ENCODE data around the gene TSC2. TPM values are rescaled to one million over a fixed set of nuclear protein-coding genes. Genes with fewer than 3 reads are reported as not detected.

TSC2 gene
- total RNA-seq = 183 and 194 TPM in 2 replicates
- long read RNA-seq, partial matches to known transcripts = 16 of 17 reads
- long read RNA-seq, other reads (novel, unspliced or antisense) = 1 of 17 reads

GRCh38 chr16:2047330-2048115 lies at the start of gene TSC2, which contains the start of gene NTHL1:
Gene TSC2 (plus strand): TSS chr16:2047985. CDS start chr16:2048616, 631 bp downstream.
Gene NTHL1 (minus strand): TSS chr16:2047834. CDS start chr16:2047823, 11 bp downstream.
- TF ChIP-seq CTCF (IDR thresholded peaks at IDR 0.05) = peak; percentile 55
- H3K9me3 Mint-ChIP-seq (ENCODE audit: unreplicated experiment) = no peaks in the 10 kb centered on the region
- peaks cover 30% of the 10 kb centered on the region for H3K4me1 Mint-ChIP-seq (ENCODE audit: unreplicated experiment)
- peaks cover 4% of the 10 kb centered on the region for H3K36me3 Mint-ChIP-seq (ENCODE audit: unreplicated experiment)
- peak; percentile 99 for DNase-seq (ENCODE audit: extremely low spot score, unreplicated experiment)
- H3K4me3 Mint-ChIP-seq (ENCODE audit: unreplicated experiment) = peak within 1 kb of the TSS; percentile 89
- peak within 1 kb of the TSS; percentile 85 for H3K27ac Mint-ChIP-seq (ENCODE audit: unreplicated experiment)
- H3K27me3 Mint-ChIP-seq (ENCODE audit: unreplicated experiment) = no peaks in the 10 kb centered on the region

- no peak for DNase-seq (ENCODE audit: extremely low spot score, unreplicated experiment)
- peaks cover 18% of the 10 kb centered on the region for H3K36me3 Mint-ChIP-seq (ENCODE audit: unreplicated experiment)
- no peaks in the 10 kb centered on the region for H3K27me3 Mint-ChIP-seq (ENCODE audit: unreplicated experiment)
- no peak overlapping the region for H3K27ac Mint-ChIP-seq (ENCODE audit: unreplicated experiment)
- no peak for TF ChIP-seq CTCF (IDR thresholded peaks at IDR 0.05)
- H3K4me3 Mint-ChIP-seq (ENCODE audit: unreplicated experiment) = no peak overlapping the region
- H3K9me3 Mint-ChIP-seq (ENCODE audit: unreplicated experiment) = no peaks in the 10 kb centered on the region
- no peaks in the 10 kb centered on the region for H3K4me1 Mint-ChIP-seq (ENCODE audit: unreplicated experiment)
Measured at GRCh38 chr16:1998360-1998835, 49.4 kb upstream of the TSC2 start.

GRCh38 chr16:1998852-1999801 lies 48.7 kb upstream of the TSC2 start:
- Mint-ChIP-seq H3K36me3 (ENCODE audit: unreplicated experiment) (peaks cover 18% of the 10 kb centered on the region), H3K4me1 (ENCODE audit: unreplicated experiment) (peaks cover 3% of the 10 kb centered on the region), H3K4me3 (ENCODE audit: unreplicated experiment) (no peak overlapping the region), H3K27ac (ENCODE audit: unreplicated experiment) (no peak overlapping the region), H3K27me3 (ENCODE audit: unreplicated experiment) (no peaks in the 10 kb centered on the region), H3K9me3 (ENCODE audit: unreplicated experiment) (no peaks in the 10 kb centered on the region)
- no peak for TF ChIP-seq CTCF (IDR thresholded peaks at IDR 0.05)
- no peak for DNase-seq (ENCODE audit: extremely low spot score, unreplicated experiment)

- peaks cover 8% of the 10 kb centered on the region for H3K4me1 Mint-ChIP-seq (ENCODE audit: unreplicated experiment)
- no peak overlapping the region for H3K27ac Mint-ChIP-seq (ENCODE audit: unreplicated experiment)
- TF ChIP-seq CTCF (IDR thresholded peaks at IDR 0.05) = no peak
- no peaks in the 10 kb centered on the region for H3K27me3 Mint-ChIP-seq (ENCODE audit: unreplicated experiment)
- DNase-seq (ENCODE audit: extremely low spot score, unreplicated experiment) = no peak
- H3K36me3 Mint-ChIP-seq (ENCODE audit: unreplicated experiment) = peaks cover 18% of the 10 kb centered on the region
- H3K4me3 Mint-ChIP-seq (ENCODE audit: unreplicated experiment) = no peak overlapping the region
- H3K9me3 Mint-ChIP-seq (ENCODE audit: unreplicated experiment) = no peaks in the 10 kb centered on the region
Measured at GRCh38 chr16:1999866-2000514, 47.8 kb upstream of the TSC2 start.

All from osteocyte (in vitro differentiated cells).